ENCODE data around the gene CNOT4.

CNOT4 gene

GRCh38 chr7:135359615-135360014 lies 150.3 kb downstream of the CNOT4 start:
- H3K4me3 ChIP-seq (replicated peaks; ENCODE audit: insufficient read depth, low read length): no peak overlapping the region
- no peak for TF ChIP-seq POLR2AphosphoS5 (IDR thresholded peaks at IDR 0.05; ENCODE audit: low read depth)
- TF ChIP-seq CTCF (IDR thresholded peaks at IDR 0.05; ENCODE audit: insufficient read depth, low read length): no peak
- no peak for TF ChIP-seq GABPA (IDR thresholded peaks at IDR 0.05; ENCODE audit: low read depth)
- TF ChIP-seq REST (IDR thresholded peaks at IDR 0.05; ENCODE audit: insufficient replicate concordance, low read depth): no peak
- no peak for TF ChIP-seq SPI1 (IDR thresholded peaks at IDR 0.05; ENCODE audit: borderline replicate concordance, low read depth)
- H3K27me3 ChIP-seq (ENCODE audit: insufficient read depth, poor library complexity, severe bottlenecking): no peaks in the 10 kb centered on the region
- H3K27ac ChIP-seq (replicated peaks): no peak overlapping the region
- no peak for DNase-seq (ENCODE audit: low read depth in 1 of 2, low spot score in 1 of 2)

- no peak overlapping the region for H3K27ac ChIP-seq (replicated peaks)
- DNase-seq (ENCODE audit: low read depth in 1 of 2, low spot score in 1 of 2): no peak
- no peak overlapping the region for H3K4me3 ChIP-seq (replicated peaks; ENCODE audit: insufficient read depth, low read length)
- H3K27me3 ChIP-seq (ENCODE audit: insufficient read depth, poor library complexity, severe bottlenecking): no peaks in the 10 kb centered on the region
- no peak for TF ChIP-seq CTCF (IDR thresholded peaks at IDR 0.05; ENCODE audit: insufficient read depth, low read length)
- TF ChIP-seq SPI1 (IDR thresholded peaks at IDR 0.05; ENCODE audit: borderline replicate concordance, low read depth): no peak
- TF ChIP-seq POLR2AphosphoS5 (IDR thresholded peaks at IDR 0.05; ENCODE audit: low read depth): no peak
- no peak for TF ChIP-seq GABPA (IDR thresholded peaks at IDR 0.05; ENCODE audit: low read depth)
- no peak for TF ChIP-seq REST (IDR thresholded peaks at IDR 0.05; ENCODE audit: insufficient replicate concordance, low read depth)
These were observed 154.4 kb downstream of the CNOT4 start for GRCh38 chr7:135355377-135356048.

GRCh38 chr7:135353832-135354231 lies 156.1 kb downstream of the CNOT4 start:
- DNase-seq (ENCODE audit: low read depth in 1 of 2, low spot score in 1 of 2): no peak
- Histone ChIP-seq H3K27me3 (ENCODE audit: insufficient read depth, poor library complexity, severe bottlenecking) (no peaks in the 10 kb centered on the region), H3K4me3 (replicated peaks; ENCODE audit: insufficient read depth, low read length) (no peak overlapping the region), H3K27ac (replicated peaks) (no peak overlapping the region)
- TF ChIP-seq POLR2AphosphoS5 (IDR thresholded peaks at IDR 0.05; ENCODE audit: low read depth): no peak
- no peak for TF ChIP-seq GABPA (IDR thresholded peaks at IDR 0.05; ENCODE audit: low read depth)
- TF ChIP-seq REST (IDR thresholded peaks at IDR 0.05; ENCODE audit: insufficient replicate concordance, low read depth): no peak
- no peak for TF ChIP-seq SPI1 (IDR thresholded peaks at IDR 0.05; ENCODE audit: borderline replicate concordance, low read depth)
- no peak for TF ChIP-seq CTCF (IDR thresholded peaks at IDR 0.05; ENCODE audit: insufficient read depth, low read length)
